Kidney epithelial cell (primary cell): Measurements from ENCODE around the gene ZDHHC3. TPM values are rescaled to one million over a fixed set of nuclear protein-coding genes. Genes with fewer than 3 reads are reported as not detected.

Source experiments
- DNase-seq: peaks from one replicate; pipeline ENCODE4 v3.0.0-alpha.2; 2010; ENCODE audit warnings: low read depth
- H3K27me3 ChIP-seq: 2 replicates; pipeline ENCODE4 v1.6.0; 2011; ENCODE audit warnings: low read length; ENCODE audit not compliant: control insufficient read depth, insufficient read depth
- H3K36me3 ChIP-seq: 2 replicates; pipeline ENCODE4 v1.5.1; 2011; ENCODE audit warnings: low read length; ENCODE audit not compliant: control insufficient read depth, insufficient read depth
- H3K4me3 ChIP-seq: 2 replicates; pipeline ENCODE4 v1.5.1; 2011; ENCODE audit warnings: low read depth, mild to moderate bottlenecking, control low read depth, low read length
- total RNA-seq: library from RNA; depleted of rRNA; stranded (reverse); fragments of >200 nt; gene quantifications from 2 replicates; pipeline ENCODE4 v1.2.3, GENCODE V29; 2015
- TF ChIP-seq, protein P1 (sequence below): IDR thresholded peaks from 2 replicates; pipeline ENCODE4 v1.5.1; 2011; ENCODE audit warnings: mild to moderate bottlenecking, moderate library complexity, low read length, control low read depth, inconsistent platforms; ENCODE audit not compliant: insufficient read depth, poor library complexity, severe bottlenecking

ZDHHC3 gene
- total RNA-seq, 1 donor from 2014 or later = 68.3 TPM

DNA sequence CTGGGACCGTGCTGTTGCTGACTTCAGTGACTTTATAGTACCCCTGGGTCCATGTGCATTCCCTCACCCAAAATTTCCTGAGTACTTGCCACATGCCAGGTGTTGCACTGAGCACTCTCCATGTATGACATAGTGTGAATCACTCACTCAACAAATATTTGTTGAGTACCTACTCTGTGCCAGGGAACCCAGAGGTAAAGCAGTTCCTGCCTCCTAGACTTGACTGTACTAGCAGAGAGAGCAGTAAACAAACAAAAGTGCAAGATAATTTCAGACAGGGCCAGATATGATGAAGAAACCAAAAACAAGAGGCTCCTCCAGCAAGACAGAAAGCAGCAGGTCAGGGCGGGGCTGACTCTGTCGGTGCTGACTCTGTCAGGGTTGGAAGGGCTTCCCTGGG, 89.4 kb downstream of the ZDHHC3 start:
- TF ChIP-seq, protein P1, sequence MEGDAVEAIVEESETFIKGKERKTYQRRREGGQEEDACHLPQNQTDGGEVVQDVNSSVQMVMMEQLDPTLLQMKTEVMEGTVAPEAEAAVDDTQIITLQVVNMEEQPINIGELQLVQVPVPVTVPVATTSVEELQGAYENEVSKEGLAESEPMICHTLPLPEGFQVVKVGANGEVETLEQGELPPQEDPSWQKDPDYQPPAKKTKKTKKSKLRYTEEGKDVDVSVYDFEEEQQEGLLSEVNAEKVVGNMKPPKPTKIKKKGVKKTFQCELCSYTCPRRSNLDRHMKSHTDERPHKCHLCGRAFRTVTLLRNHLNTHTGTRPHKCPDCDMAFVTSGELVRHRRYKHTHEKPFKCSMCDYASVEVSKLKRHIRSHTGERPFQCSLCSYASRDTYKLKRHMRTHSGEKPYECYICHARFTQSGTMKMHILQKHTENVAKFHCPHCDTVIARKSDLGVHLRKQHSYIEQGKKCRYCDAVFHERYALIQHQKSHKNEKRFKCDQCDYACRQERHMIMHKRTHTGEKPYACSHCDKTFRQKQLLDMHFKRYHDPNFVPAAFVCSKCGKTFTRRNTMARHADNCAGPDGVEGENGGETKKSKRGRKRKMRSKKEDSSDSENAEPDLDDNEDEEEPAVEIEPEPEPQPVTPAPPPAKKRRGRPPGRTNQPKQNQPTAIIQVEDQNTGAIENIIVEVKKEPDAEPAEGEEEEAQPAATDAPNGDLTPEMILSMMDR = no peak
- Histone ChIP-seq H3K36me3 (no peaks in the 10 kb centered on the region), H3K27me3 (no peaks in the 10 kb centered on the region), H3K4me3 (no peak overlapping the region)
- no peak for DNase-seq

DNA sequence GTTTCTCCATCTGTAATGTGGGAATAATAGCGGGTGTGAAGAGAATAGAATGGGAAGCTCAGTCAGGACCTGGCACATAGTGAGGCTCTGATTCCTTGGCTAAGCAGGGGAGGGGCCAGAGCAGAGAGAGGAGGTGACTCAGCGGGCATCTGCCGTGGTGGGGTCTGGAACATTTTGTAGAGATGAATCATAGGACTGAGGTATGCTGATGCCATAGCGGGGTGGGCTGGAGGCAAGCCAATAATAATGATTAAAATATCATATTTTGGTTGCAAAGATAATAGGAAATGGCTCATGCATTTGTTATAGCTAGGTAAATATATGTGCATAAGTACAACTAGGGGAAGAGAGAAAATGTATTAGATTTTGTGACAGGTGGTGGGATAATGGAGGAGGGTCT, 90.4 kb downstream of the ZDHHC3 start:
- TF ChIP-seq, protein P1 = no peak
- peak; percentile 83 for DNase-seq
- H3K36me3 ChIP-seq = no peaks in the 10 kb centered on the region
- no peak overlapping the region for H3K4me3 ChIP-seq
- H3K27me3 ChIP-seq = no peaks in the 10 kb centered on the region

DNA sequence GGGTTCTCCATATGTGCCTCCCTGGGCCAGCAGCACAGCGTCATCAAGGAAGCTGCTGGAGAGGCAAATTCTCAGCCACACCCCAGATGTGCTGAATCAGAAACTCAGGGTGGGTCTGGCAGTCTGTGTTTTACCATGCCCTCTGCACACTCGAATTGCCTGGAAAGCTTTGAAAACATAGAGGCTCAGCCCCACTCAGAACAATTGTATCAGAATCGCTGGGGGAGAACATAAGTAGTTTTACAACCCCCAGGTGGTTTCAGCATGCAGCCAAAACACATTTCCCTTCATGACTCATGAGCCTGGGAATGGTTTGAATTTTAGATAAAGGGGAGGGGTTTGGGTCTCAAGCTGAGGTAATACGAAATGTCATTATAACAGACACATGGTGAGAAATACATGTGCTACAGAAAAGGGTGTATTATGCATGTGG, 92.0 kb downstream of the ZDHHC3 start:
- H3K27me3 ChIP-seq = no peaks in the 10 kb centered on the region
- TF ChIP-seq, protein P1 = no peak
- no peak overlapping the region for H3K4me3 ChIP-seq
- peak; percentile 97 for DNase-seq
- H3K36me3 ChIP-seq = no peaks in the 10 kb centered on the region

DNA sequence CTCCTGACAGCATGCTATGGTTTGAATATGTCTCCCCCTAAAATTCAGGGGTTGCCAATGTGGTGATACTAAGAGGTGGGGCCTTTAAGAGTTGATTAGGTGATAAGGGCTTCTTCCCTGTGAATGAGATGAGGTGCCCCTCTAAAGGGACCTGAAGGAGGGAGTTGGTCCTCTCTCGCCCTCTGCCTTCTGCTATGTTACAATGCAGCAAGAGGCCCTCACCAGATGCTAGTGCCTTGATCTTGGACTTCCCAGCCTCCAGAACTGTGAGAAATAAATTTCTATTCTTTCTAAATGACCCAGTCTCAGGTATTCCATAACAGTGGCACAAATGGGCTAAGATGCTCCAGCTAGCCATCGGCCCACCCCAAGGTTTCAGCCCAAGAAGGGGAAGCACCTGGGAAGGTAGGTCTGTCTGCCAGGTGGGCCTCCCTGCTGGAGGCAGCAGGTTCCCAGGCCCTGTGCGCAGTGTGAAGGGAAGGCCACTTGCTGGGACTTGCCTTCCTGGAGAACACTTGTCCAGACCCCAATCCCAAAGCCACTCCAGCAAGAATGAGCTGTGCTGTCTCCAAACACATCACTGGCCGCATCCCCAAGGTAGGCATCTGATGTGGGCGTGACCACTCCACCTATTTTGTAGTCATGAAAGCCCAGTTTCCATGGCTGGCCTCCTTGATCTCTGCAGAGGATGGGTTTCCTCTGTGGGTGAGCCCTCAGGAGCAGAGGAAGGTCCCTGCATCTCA, 92.6 kb downstream of the ZDHHC3 start:
- DNase-seq = no peak
- Histone ChIP-seq H3K27me3 (no peaks in the 10 kb centered on the region), H3K36me3 (no peaks in the 10 kb centered on the region), H3K4me3 (no peak overlapping the region)
- TF ChIP-seq, protein P1 = no peak

DNA sequence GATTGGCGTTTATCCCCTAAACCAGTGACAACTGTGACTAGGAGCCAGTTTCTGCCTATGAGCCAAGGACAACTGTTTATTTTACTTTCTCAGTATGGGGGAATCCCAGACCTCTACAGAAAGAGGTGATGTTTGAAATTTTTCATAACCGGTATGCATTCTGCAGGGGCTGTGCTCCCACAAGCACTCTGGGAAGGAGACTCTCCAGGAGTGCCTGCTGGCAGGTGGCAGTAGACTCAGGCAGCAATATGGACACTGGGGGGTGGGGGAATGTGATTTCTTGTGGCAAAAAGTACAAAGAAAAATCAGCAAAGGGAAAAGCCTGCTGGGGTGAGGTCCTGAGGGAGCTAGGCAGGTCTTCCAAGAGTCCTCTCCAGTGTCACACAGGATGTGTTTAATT, 95.7 kb downstream of the ZDHHC3 start:
- DNase-seq = no peak
- TF ChIP-seq, protein P1 = no peak
- H3K4me3 ChIP-seq = no peak overlapping the region

DNA sequence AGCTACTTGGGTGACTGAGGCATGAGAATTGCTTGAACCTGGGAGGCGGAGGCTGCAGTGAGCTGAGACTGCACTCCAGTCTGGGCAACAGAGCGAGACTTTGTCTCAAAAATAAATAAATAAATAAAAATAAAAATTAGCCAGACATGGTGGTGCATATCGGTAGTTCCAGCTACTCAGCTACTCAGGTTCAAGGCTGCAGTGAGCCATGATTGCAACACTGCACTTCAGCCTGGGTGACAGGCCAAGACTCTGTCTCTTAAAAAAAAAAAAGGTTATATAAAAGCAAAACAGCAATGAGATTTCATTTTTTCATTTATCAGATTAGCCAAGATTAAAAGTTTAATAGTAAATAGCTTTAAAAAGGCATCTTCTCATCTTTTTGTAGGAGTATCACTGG, 98.6 kb downstream of the ZDHHC3 start:
- TF ChIP-seq, protein P1 = no peak
- Histone ChIP-seq H3K4me3 (no peak overlapping the region), H3K27me3 (no peaks in the 10 kb centered on the region), H3K36me3 (no peaks in the 10 kb centered on the region)
- no peak for DNase-seq

More for the DNA sequence above, 95.7 kb downstream of the ZDHHC3 start:
- H3K27me3 ChIP-seq = no peaks in the 10 kb centered on the region
- H3K36me3 ChIP-seq = no peaks in the 10 kb centered on the region
